Astrocyte (in vitro differentiated cells and primary cell): ENCODE results near the gene CLDN6. TPM values are rescaled to one million over a fixed set of nuclear protein-coding genes. Genes with fewer than 3 reads are reported as not detected.

Experiments
- DNase-seq: peaks from one replicate; pipeline ENCODE4 v3.0.0-alpha.2; 2010; ENCODE audit warnings: low read depth
- FAIRE-seq: peaks from 2 replicates; lab custom pipeline; 2011; peaks lifted over from hg19 to GRCh38; lab: Jason Lieb, UNC
- H2AFZ ChIP-seq: 2 replicates; pipeline ENCODE4 v1.6.0; 2012; ENCODE audit warnings: low read depth, low read length, inconsistent platforms
- H3K27ac ChIP-seq: 2 replicates; pipeline ENCODE4 v1.5.1; 2011; ENCODE audit warnings: low read depth, low read length, inconsistent platforms
- H3K27me3 ChIP-seq: 2 replicates; pipeline ENCODE4 v1.6.0; 2011; ENCODE audit warnings: low read length, inconsistent platforms; ENCODE audit not compliant: insufficient read depth
- H3K36me3 ChIP-seq: 2 replicates; pipeline ENCODE4 v1.5.1; 2011; ENCODE audit warnings: low read length, inconsistent platforms; ENCODE audit not compliant: insufficient read depth
- H3K4me1 ChIP-seq: 2 replicates; pipeline ENCODE4 v1.5.1; 2011; ENCODE audit warnings: low read length, inconsistent platforms; ENCODE audit not compliant: insufficient read depth
- H3K4me2 ChIP-seq: 2 replicates; pipeline ENCODE4 v1.6.0; 2012; ENCODE audit warnings: low read length, inconsistent platforms
- H3K4me3 ChIP-seq: 2 replicates; pipeline ENCODE4 v1.5.1; 2011; ENCODE audit warnings: low read depth, mild to moderate bottlenecking, low read length, inconsistent platforms; ENCODE audit not compliant: insufficient read depth
- H3K79me2 ChIP-seq: 2 replicates; pipeline ENCODE4 v1.6.0; 2012; ENCODE audit warnings: mild to moderate bottlenecking, low read length, inconsistent platforms; ENCODE audit not compliant: insufficient read depth
- H3K9ac ChIP-seq: 2 replicates; pipeline ENCODE4 v1.6.0; 2012; ENCODE audit warnings: mild to moderate bottlenecking, low read length, inconsistent platforms
- H3K9me3 ChIP-seq: 2 replicates; pipeline ENCODE4 v1.5.1; 2012; ENCODE audit warnings: low read depth, mild to moderate bottlenecking, low read length, inconsistent platforms; ENCODE audit not compliant: insufficient read depth
- H4K20me1 ChIP-seq: 2 replicates; pipeline ENCODE4 v1.6.0; 2012; ENCODE audit warnings: low read length, inconsistent platforms; ENCODE audit not compliant: insufficient read depth
- H3K27ac Mint-ChIP-seq: one replicate; pipeline ENCODE4 v1.8.0; 2021; ENCODE audit warnings: mild to moderate bottlenecking, mixed read lengths; ENCODE audit not compliant: unreplicated experiment
- H3K27me3 Mint-ChIP-seq: one replicate; pipeline ENCODE4 v1.8.0; 2021; ENCODE audit warnings: low read depth, mixed read lengths; ENCODE audit not compliant: unreplicated experiment
- H3K36me3 Mint-ChIP-seq: one replicate; pipeline ENCODE4 v1.8.0; 2021; ENCODE audit warnings: low read depth, mixed read lengths; ENCODE audit not compliant: unreplicated experiment
- H3K4me1 Mint-ChIP-seq: one replicate; pipeline ENCODE4 v1.8.0; 2021; ENCODE audit warnings: low read depth, mixed read lengths; ENCODE audit not compliant: unreplicated experiment
- H3K4me3 Mint-ChIP-seq: one replicate; pipeline ENCODE4 v1.8.0; 2021; ENCODE audit warnings: mild to moderate bottlenecking, moderate library complexity, mixed read lengths; ENCODE audit not compliant: unreplicated experiment
- H3K9me3 Mint-ChIP-seq: one replicate; pipeline ENCODE4 v1.8.0; 2021; ENCODE audit warnings: mild to moderate bottlenecking, mixed read lengths; ENCODE audit not compliant: unreplicated experiment
- EZH2 ChIP-seq: IDR thresholded peaks from 2 replicates; pipeline ENCODE4 v1.6.1; 2012; ENCODE audit warnings: mild to moderate bottlenecking, low read length, inconsistent platforms; ENCODE audit not compliant: insufficient read depth
- total RNA-seq: library from RNA; stranded (reverse); gene quantifications from 2 replicates; pipeline ENCODE4 v1.2.1, GENCODE V29; 2021
- TF ChIP-seq, protein P1 (sequence below): IDR thresholded peaks from 2 replicates; pipeline ENCODE4 v1.5.1; 2011; ENCODE audit warnings: low read depth, mild to moderate bottlenecking, inconsistent platforms, low read length, moderate library complexity; ENCODE audit not compliant: insufficient read depth

CLDN6 gene
- total RNA-seq, 1 donor from 2014 or later = 584 TPM

DNA sequence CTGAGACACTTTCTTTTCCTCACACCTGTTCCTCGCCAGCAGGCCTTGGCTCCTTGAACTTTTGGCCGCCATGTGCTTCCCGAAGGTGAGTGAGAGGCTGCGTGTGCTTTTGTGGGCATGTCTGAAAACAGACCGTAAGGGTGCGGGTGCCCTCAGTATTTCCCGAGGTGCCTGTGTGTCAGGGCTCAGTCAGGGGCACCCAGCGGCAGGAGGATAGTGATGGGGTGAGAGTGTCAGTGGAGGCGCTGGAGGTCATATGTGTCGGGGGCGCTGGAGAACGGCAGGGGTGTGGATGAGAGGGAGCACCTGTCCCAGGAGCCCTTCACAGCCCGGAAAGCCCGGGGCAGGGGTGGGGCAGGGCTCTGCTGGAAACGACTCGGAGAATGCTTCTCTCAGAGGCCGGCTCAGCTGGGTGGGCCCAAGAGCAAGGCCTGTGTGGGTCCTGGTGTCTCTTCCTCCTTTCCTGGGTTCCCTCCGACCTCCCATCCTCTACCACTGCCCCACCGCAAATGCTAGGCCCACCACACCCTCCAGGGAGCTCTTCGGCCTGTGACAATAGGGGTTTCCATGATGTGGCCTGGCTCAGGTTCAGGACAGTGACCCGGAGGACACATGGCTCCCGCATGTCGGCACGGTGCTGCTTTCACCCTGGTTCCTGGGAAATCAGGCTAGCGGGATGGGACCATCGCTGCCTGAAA lies 47.9 kb upstream of the CLDN6 start:
- H3K27me3 Mint-ChIP-seq = peaks cover 5% of the 10 kb centered on the region
- H3K4me1 Mint-ChIP-seq = peaks cover 8% of the 10 kb centered on the region
- H3K27ac Mint-ChIP-seq = no peak overlapping the region
- Histone ChIP-seq H3K79me2 (no peaks in the 10 kb centered on the region), H3K36me3 (no peaks in the 10 kb centered on the region), H3K9me3 (no peaks in the 10 kb centered on the region), H3K4me1 (peaks cover 6% of the 10 kb centered on the region), H2AFZ (peak overlapping the region; percentile 72), H3K4me3 (no peak overlapping the region), H3K27ac (no peak overlapping the region), H4K20me1 (no peaks in the 10 kb centered on the region), H3K9ac (peak overlapping the region; percentile 68), H3K27me3 (peaks cover 2% of the 10 kb centered on the region), H3K4me2 (peak overlapping the region; percentile 66)
- FAIRE-seq (no peak), DNase-seq (no peak)
- peak overlapping the region; percentile 34 for H3K4me3 Mint-ChIP-seq
- peaks cover 3% of the 10 kb centered on the region for H3K9me3 Mint-ChIP-seq
- no peak for TF ChIP-seq EZH2
- TF ChIP-seq, protein P1, sequence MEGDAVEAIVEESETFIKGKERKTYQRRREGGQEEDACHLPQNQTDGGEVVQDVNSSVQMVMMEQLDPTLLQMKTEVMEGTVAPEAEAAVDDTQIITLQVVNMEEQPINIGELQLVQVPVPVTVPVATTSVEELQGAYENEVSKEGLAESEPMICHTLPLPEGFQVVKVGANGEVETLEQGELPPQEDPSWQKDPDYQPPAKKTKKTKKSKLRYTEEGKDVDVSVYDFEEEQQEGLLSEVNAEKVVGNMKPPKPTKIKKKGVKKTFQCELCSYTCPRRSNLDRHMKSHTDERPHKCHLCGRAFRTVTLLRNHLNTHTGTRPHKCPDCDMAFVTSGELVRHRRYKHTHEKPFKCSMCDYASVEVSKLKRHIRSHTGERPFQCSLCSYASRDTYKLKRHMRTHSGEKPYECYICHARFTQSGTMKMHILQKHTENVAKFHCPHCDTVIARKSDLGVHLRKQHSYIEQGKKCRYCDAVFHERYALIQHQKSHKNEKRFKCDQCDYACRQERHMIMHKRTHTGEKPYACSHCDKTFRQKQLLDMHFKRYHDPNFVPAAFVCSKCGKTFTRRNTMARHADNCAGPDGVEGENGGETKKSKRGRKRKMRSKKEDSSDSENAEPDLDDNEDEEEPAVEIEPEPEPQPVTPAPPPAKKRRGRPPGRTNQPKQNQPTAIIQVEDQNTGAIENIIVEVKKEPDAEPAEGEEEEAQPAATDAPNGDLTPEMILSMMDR = no peak
- H3K36me3 Mint-ChIP-seq = peaks cover 3% of the 10 kb centered on the region

DNA sequence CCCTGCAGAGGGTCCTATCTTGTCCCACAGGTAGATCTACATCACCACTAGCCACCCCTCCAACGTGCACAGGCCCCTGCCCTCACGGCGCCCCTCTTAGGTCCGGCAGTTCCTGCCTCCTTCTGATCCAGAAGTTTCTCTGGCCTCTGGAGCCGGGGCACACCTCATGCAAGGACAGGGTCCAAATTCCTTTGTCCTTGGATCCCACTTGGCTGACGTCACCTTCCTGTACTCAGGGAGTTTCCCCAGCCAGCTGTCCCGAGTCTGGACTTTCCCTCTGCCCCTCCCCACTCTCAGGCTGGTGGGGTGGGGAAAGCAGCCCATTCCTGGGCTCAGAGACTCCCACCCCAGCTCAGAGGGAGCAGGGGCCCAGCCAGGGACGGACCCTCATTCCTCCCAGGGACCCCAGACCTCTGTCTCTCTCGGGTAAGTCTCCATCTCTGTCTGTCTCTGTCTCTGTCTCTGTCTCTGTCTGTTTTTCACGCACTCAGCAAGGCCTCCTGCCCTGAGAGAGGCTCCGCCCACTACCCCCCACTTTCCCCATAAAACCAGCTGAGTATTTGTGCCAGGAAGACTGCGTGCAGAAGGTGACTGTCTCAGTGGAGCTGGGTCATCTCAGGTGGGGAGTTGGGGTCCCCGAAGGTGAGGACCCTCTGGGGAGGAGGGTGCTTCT lies 47.2 kb upstream of the CLDN6 start, which contains the start of gene IL32:
Gene IL32 (plus strand): TSS at position 572 of the 673 bp plus-strand sequence. CDS start 172 bp downstream, outside the sequence.
- H3K9me3 Mint-ChIP-seq = peaks cover 2% of the 10 kb centered on the region
- peak within 1 kb of the TSS; percentile 15 for H3K27ac Mint-ChIP-seq
- peaks cover 8% of the 10 kb centered on the region for H3K4me1 Mint-ChIP-seq
- FAIRE-seq = no peak
- peak; percentile 36 for DNase-seq
- no peak within 1 kb of the TSS for H3K4me3 ChIP-seq
- no peak for TF ChIP-seq EZH2
- TF ChIP-seq, protein P1 = no peak
- H3K9ac ChIP-seq = peak within 1 kb of the TSS; percentile 68
- no peaks in the 10 kb centered on the region for H3K36me3 ChIP-seq
- H4K20me1 ChIP-seq = no peaks in the 10 kb centered on the region
- no peaks in the 10 kb centered on the region for H3K79me2 ChIP-seq
- H2AFZ ChIP-seq = peak within 1 kb of the TSS; percentile 72
- no peaks in the 10 kb centered on the region for H3K9me3 ChIP-seq
- H3K27me3 Mint-ChIP-seq = peaks cover 4% of the 10 kb centered on the region
- peaks cover 2% of the 10 kb centered on the region for H3K36me3 Mint-ChIP-seq
- peak within 1 kb of the TSS; percentile 66 for H3K4me2 ChIP-seq
- peaks cover 2% of the 10 kb centered on the region for H3K27me3 ChIP-seq
- peak within 1 kb of the TSS; percentile 27 for H3K27ac ChIP-seq
- peak within 1 kb of the TSS; percentile 34 for H3K4me3 Mint-ChIP-seq
- peaks cover 6% of the 10 kb centered on the region for H3K4me1 ChIP-seq
